ENCODE results near the gene TMEM184B.

- TF ChIP-seq CTCF (IDR thresholded peaks at IDR 0.05; ENCODE audit: insufficient read depth, low read length, poor library complexity, severe bottlenecking): no peak
- no peak for TF ChIP-seq EZH2phosphoT487 (conservative IDR thresholded peaks at IDR 0.05; ENCODE audit: low read length)
Measured at GRCh38 chr22:38189104-38189503, 83.7 kb downstream of the TMEM184B start.

All from SU-DHL-6 (cell line).